ENCODE results near the gene ZBP1.

The ZBP1 gene

GRCh38 chr20:57605045-57605444 is 15.2 kb downstream of the ZBP1 start:
- H3K9ac ChIP-seq (ENCODE audit: low read length) = no peak overlapping the region
- no peak for DNase-seq

GRCh38 chr20:57603120-57603519 is 17.1 kb downstream of the ZBP1 start:
- WGBS (ENCODE audit: extremely low coverage, insufficient coverage, low lambda C conversion rate) = no CpG with 5 or more reads among the region's 10 CpGs
- no peak overlapping the region for H2BK5ac ChIP-seq (ENCODE audit: low read length)

More at GRCh38 chr20:57605045-57605444, 15.2 kb downstream of the ZBP1 start:
- Histone ChIP-seq H3K27ac (ENCODE audit: low read depth, low read length) (no peak overlapping the region), H3K4me3 (ENCODE audit: low read length) (no peak overlapping the region), H4K5ac (ENCODE audit: low read length) (no peak overlapping the region), H3K36me3 (ENCODE audit: control insufficient read depth, insufficient read depth, low read length) (no peaks in the 10 kb centered on the region), H3K79me2 (ENCODE audit: control insufficient read depth, insufficient read depth, low read length) (no peaks in the 10 kb centered on the region), H3K4ac (ENCODE audit: low read depth, low read length) (no peak overlapping the region), H2AK5ac (ENCODE audit: low read length) (no peak overlapping the region), H3K23ac (ENCODE audit: low read length) (no peak overlapping the region), H3K79me1 (ENCODE audit: low read length) (no peaks in the 10 kb centered on the region), H3K4me1 (ENCODE audit: control insufficient read depth, low read depth, low read length) (no peaks in the 10 kb centered on the region), H3K56ac (ENCODE audit: low read length) (no peak overlapping the region), H2BK120ac (ENCODE audit: low read depth, low read length) (no peak overlapping the region), H3K4me2 (ENCODE audit: low read length) (no peak overlapping the region), H3K18ac (ENCODE audit: low read length) (no peak overlapping the region), H4K8ac (ENCODE audit: low read depth, low read length) (no peak overlapping the region), H2BK5ac (ENCODE audit: low read length) (no peak overlapping the region), H2BK15ac (replicated peaks; ENCODE audit: low read depth) (no peak overlapping the region), H3K27me3 (ENCODE audit: insufficient read depth, low read length, poor library complexity) (no peaks in the 10 kb centered on the region)
- WGBS (ENCODE audit: extremely low coverage, insufficient coverage, low lambda C conversion rate) = no CpG with 5 or more reads among the region's 5 CpGs

GRCh38 chr20:57601737-57602136 is 18.5 kb downstream of the ZBP1 start:
- H2BK15ac ChIP-seq (replicated peaks; ENCODE audit: low read depth) = no peak overlapping the region
- no peak overlapping the region for H3K56ac ChIP-seq (ENCODE audit: low read length)
- H3K36me3 ChIP-seq (ENCODE audit: control insufficient read depth, insufficient read depth, low read length) = no peaks in the 10 kb centered on the region
- no peaks in the 10 kb centered on the region for H3K79me1 ChIP-seq (ENCODE audit: low read length)
- no peak overlapping the region for H2BK120ac ChIP-seq (ENCODE audit: low read depth, low read length)
- no peak overlapping the region for H4K5ac ChIP-seq (ENCODE audit: low read length)
- H4K8ac ChIP-seq (ENCODE audit: low read depth, low read length) = no peak overlapping the region
- no peak overlapping the region for H3K27ac ChIP-seq (ENCODE audit: low read depth, low read length)
- no peak overlapping the region for H2AK5ac ChIP-seq (ENCODE audit: low read length)
- H3K18ac ChIP-seq (ENCODE audit: low read length) = no peak overlapping the region
- H3K4me3 ChIP-seq (ENCODE audit: low read length) = no peak overlapping the region
- H3K4me1 ChIP-seq (ENCODE audit: control insufficient read depth, low read depth, low read length) = no peaks in the 10 kb centered on the region
- H2BK5ac ChIP-seq (ENCODE audit: low read length) = no peak overlapping the region
- no peak overlapping the region for H3K9ac ChIP-seq (ENCODE audit: low read length)
- H3K23ac ChIP-seq (ENCODE audit: low read length) = no peak overlapping the region
- H3K4ac ChIP-seq (ENCODE audit: low read depth, low read length) = no peak overlapping the region
- H3K79me2 ChIP-seq (ENCODE audit: control insufficient read depth, insufficient read depth, low read length) = no peaks in the 10 kb centered on the region
- WGBS (ENCODE audit: extremely low coverage, insufficient coverage, low lambda C conversion rate) = no CpG with 5 or more reads among the region's 5 CpGs
- H3K27me3 ChIP-seq (ENCODE audit: insufficient read depth, low read length, poor library complexity) = no peaks in the 10 kb centered on the region
- H3K4me2 ChIP-seq (ENCODE audit: low read length) = no peak overlapping the region
- DNase-seq = no peak

More at GRCh38 chr20:57603120-57603519, 17.1 kb downstream of the ZBP1 start:
- Histone ChIP-seq H3K27me3 (ENCODE audit: insufficient read depth, low read length, poor library complexity) (no peaks in the 10 kb centered on the region), H2AK5ac (ENCODE audit: low read length) (no peak overlapping the region), H3K4me2 (ENCODE audit: low read length) (no peak overlapping the region), H3K4me3 (ENCODE audit: low read length) (no peak overlapping the region), H3K79me1 (ENCODE audit: low read length) (no peaks in the 10 kb centered on the region), H2BK15ac (replicated peaks; ENCODE audit: low read depth) (no peak overlapping the region), H3K23ac (ENCODE audit: low read length) (no peak overlapping the region), H3K27ac (ENCODE audit: low read depth, low read length) (no peak overlapping the region), H3K79me2 (ENCODE audit: control insufficient read depth, insufficient read depth, low read length) (no peaks in the 10 kb centered on the region), H2BK120ac (ENCODE audit: low read depth, low read length) (no peak overlapping the region), H3K9ac (ENCODE audit: low read length) (no peak overlapping the region), H3K18ac (ENCODE audit: low read length) (no peak overlapping the region), H3K4me1 (ENCODE audit: control insufficient read depth, low read depth, low read length) (no peaks in the 10 kb centered on the region), H3K56ac (ENCODE audit: low read length) (no peak overlapping the region), H4K5ac (ENCODE audit: low read length) (no peak overlapping the region), H3K4ac (ENCODE audit: low read depth, low read length) (no peak overlapping the region), H3K36me3 (ENCODE audit: control insufficient read depth, insufficient read depth, low read length) (no peaks in the 10 kb centered on the region), H4K8ac (ENCODE audit: low read depth, low read length) (no peak overlapping the region)
- DNase-seq = no peak

- Histone ChIP-seq H3K79me2 (ENCODE audit: control insufficient read depth, insufficient read depth, low read length) (no peaks in the 10 kb centered on the region), H3K18ac (ENCODE audit: low read length) (no peak overlapping the region), H2BK120ac (ENCODE audit: low read depth, low read length) (no peak overlapping the region), H3K9ac (ENCODE audit: low read length) (no peak overlapping the region), H3K36me3 (ENCODE audit: control insufficient read depth, insufficient read depth, low read length) (no peaks in the 10 kb centered on the region), H2AK5ac (ENCODE audit: low read length) (no peak overlapping the region), H2BK15ac (replicated peaks; ENCODE audit: low read depth) (no peak overlapping the region), H3K4ac (ENCODE audit: low read depth, low read length) (no peak overlapping the region), H3K27me3 (ENCODE audit: insufficient read depth, low read length, poor library complexity) (no peaks in the 10 kb centered on the region), H3K23ac (ENCODE audit: low read length) (no peak overlapping the region), H2BK5ac (ENCODE audit: low read length) (no peak overlapping the region), H4K8ac (ENCODE audit: low read depth, low read length) (no peak overlapping the region), H3K4me2 (ENCODE audit: low read length) (no peak overlapping the region), H3K56ac (ENCODE audit: low read length) (no peak overlapping the region), H3K79me1 (ENCODE audit: low read length) (no peaks in the 10 kb centered on the region), H3K27ac (ENCODE audit: low read depth, low read length) (no peak overlapping the region), H4K5ac (ENCODE audit: low read length) (no peak overlapping the region), H3K4me1 (ENCODE audit: control insufficient read depth, low read depth, low read length) (no peaks in the 10 kb centered on the region), H3K4me3 (ENCODE audit: low read length) (no peak overlapping the region)
- WGBS (ENCODE audit: extremely low coverage, insufficient coverage, low lambda C conversion rate) = no CpG with 5 or more reads among the region's 2 CpGs
- no peak for DNase-seq
These were observed 19.0 kb downstream of the ZBP1 start for GRCh38 chr20:57601211-57601570.

GRCh38 chr20:57600320-57601210 is 19.7 kb downstream of the ZBP1 start:
- Histone ChIP-seq H2BK5ac (ENCODE audit: low read length) (no peak overlapping the region), H2AK5ac (ENCODE audit: low read length) (no peak overlapping the region), H3K4me2 (ENCODE audit: low read length) (no peak overlapping the region), H4K5ac (ENCODE audit: low read length) (no peak overlapping the region), H2BK120ac (ENCODE audit: low read depth, low read length) (no peak overlapping the region), H3K27me3 (ENCODE audit: insufficient read depth, low read length, poor library complexity) (no peaks in the 10 kb centered on the region), H3K18ac (ENCODE audit: low read length) (no peak overlapping the region), H2BK15ac (replicated peaks; ENCODE audit: low read depth) (no peak overlapping the region), H3K4me3 (ENCODE audit: low read length) (no peak overlapping the region), H3K36me3 (ENCODE audit: control insufficient read depth, insufficient read depth, low read length) (no peaks in the 10 kb centered on the region), H3K79me1 (ENCODE audit: low read length) (no peaks in the 10 kb centered on the region), H3K9ac (ENCODE audit: low read length) (no peak overlapping the region), H3K27ac (ENCODE audit: low read depth, low read length) (no peak overlapping the region), H3K56ac (ENCODE audit: low read length) (no peak overlapping the region), H3K4ac (ENCODE audit: low read depth, low read length) (no peak overlapping the region), H3K79me2 (ENCODE audit: control insufficient read depth, insufficient read depth, low read length) (no peaks in the 10 kb centered on the region), H3K4me1 (ENCODE audit: control insufficient read depth, low read depth, low read length) (no peaks in the 10 kb centered on the region), H4K8ac (ENCODE audit: low read depth, low read length) (no peak overlapping the region), H3K23ac (ENCODE audit: low read length) (no peak overlapping the region)
- no peak for DNase-seq
- no CpG with 5 or more reads among the region's 13 CpGs for WGBS (ENCODE audit: extremely low coverage, insufficient coverage, low lambda C conversion rate)

GRCh38 chr20:57598491-57598890 is 21.7 kb downstream of the ZBP1 start:
- Histone ChIP-seq H3K4me1 (ENCODE audit: control insufficient read depth, low read depth, low read length) (no peaks in the 10 kb centered on the region), H2BK120ac (ENCODE audit: low read depth, low read length) (no peak overlapping the region), H2AK5ac (ENCODE audit: low read length) (no peak overlapping the region), H3K4ac (ENCODE audit: low read depth, low read length) (no peak overlapping the region), H3K79me2 (ENCODE audit: control insufficient read depth, insufficient read depth, low read length) (no peaks in the 10 kb centered on the region), H3K4me3 (ENCODE audit: low read length) (no peak overlapping the region), H3K9ac (ENCODE audit: low read length) (no peak overlapping the region), H2BK15ac (replicated peaks; ENCODE audit: low read depth) (no peak overlapping the region), H3K56ac (ENCODE audit: low read length) (no peak overlapping the region), H3K27me3 (ENCODE audit: insufficient read depth, low read length, poor library complexity) (no peaks in the 10 kb centered on the region), H3K79me1 (ENCODE audit: low read length) (no peaks in the 10 kb centered on the region), H2BK5ac (ENCODE audit: low read length) (no peak overlapping the region), H3K36me3 (ENCODE audit: control insufficient read depth, insufficient read depth, low read length) (no peaks in the 10 kb centered on the region), H3K27ac (ENCODE audit: low read depth, low read length) (no peak overlapping the region), H4K5ac (ENCODE audit: low read length) (no peak overlapping the region), H4K8ac (ENCODE audit: low read depth, low read length) (no peak overlapping the region), H3K18ac (ENCODE audit: low read length) (no peak overlapping the region), H3K4me2 (ENCODE audit: low read length) (no peak overlapping the region), H3K23ac (ENCODE audit: low read length) (no peak overlapping the region)
- WGBS (ENCODE audit: extremely low coverage, insufficient coverage, low lambda C conversion rate) = no CpG with 5 or more reads among the region's 5 CpGs
- no peak for DNase-seq
